GM10266 (cell line): Measurements from ENCODE around the gene CPSF6.

Source experiments
- DNase-seq: peaks from one replicate; pipeline ENCODE4 v3.0.0; 2012; ENCODE audit errors: extremely low spot score
- TF ChIP-seq, protein P1 (sequence below): IDR thresholded peaks from 2 replicates; pipeline ENCODE4 v1.5.1; 2012; ENCODE audit warnings: mild to moderate bottlenecking, low read depth; ENCODE audit not compliant: control insufficient read depth, insufficient read depth; ENCODE audit errors: missing control alignments

Gene CPSF6

GRCh38 chr12:69278814-69279782 lies 39.7 kb downstream of the CPSF6 start:
- TF ChIP-seq, protein P1, sequence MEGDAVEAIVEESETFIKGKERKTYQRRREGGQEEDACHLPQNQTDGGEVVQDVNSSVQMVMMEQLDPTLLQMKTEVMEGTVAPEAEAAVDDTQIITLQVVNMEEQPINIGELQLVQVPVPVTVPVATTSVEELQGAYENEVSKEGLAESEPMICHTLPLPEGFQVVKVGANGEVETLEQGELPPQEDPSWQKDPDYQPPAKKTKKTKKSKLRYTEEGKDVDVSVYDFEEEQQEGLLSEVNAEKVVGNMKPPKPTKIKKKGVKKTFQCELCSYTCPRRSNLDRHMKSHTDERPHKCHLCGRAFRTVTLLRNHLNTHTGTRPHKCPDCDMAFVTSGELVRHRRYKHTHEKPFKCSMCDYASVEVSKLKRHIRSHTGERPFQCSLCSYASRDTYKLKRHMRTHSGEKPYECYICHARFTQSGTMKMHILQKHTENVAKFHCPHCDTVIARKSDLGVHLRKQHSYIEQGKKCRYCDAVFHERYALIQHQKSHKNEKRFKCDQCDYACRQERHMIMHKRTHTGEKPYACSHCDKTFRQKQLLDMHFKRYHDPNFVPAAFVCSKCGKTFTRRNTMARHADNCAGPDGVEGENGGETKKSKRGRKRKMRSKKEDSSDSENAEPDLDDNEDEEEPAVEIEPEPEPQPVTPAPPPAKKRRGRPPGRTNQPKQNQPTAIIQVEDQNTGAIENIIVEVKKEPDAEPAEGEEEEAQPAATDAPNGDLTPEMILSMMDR: no peak
- DNase-seq: no peak

DNA sequence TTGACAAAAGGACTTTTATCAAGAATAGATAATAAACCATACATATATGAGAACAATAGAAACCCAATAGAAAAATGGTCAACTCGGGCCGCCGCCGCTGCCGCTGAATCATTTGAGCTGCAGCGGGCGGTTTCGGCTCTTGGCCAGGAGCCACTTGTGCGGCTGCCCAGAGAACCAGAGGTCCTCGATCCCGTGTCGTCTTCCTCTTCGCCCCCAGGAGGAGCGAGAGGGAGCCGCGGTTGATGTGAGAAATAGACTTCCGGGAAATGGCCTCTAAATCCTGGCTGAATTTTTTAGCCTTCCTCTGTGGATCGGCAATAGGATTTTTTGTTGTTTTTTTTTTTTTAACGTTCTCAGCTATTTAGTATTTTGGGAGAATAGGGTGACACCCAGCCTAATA lies 44.8 kb downstream of the CPSF6 start:
- peak; percentile 5 for DNase-seq

DNA sequence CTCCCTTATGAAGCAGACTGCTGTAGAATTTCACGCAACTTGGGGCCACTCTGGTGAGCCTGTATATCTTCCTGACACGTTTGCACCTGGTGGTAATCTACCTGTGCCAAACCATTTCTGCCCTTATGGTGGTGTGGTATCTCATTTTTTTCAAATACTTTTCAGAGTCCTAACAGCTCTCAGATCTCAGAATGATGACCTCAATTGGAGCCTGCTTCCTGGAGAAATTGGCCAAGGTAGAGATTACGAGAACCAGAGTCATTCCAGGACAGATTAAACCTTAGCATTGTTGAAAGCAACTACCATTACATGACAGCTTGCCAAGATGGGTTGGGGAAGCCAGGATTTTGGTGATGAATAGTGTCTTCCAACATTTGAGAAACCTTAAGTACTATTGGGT lies 48.2 kb downstream of the CPSF6 start:
- no peak for DNase-seq
- TF ChIP-seq, protein P1: no peak

More for the DNA sequence above, 44.8 kb downstream of the CPSF6 start:
- TF ChIP-seq, protein P1: no peak

DNA sequence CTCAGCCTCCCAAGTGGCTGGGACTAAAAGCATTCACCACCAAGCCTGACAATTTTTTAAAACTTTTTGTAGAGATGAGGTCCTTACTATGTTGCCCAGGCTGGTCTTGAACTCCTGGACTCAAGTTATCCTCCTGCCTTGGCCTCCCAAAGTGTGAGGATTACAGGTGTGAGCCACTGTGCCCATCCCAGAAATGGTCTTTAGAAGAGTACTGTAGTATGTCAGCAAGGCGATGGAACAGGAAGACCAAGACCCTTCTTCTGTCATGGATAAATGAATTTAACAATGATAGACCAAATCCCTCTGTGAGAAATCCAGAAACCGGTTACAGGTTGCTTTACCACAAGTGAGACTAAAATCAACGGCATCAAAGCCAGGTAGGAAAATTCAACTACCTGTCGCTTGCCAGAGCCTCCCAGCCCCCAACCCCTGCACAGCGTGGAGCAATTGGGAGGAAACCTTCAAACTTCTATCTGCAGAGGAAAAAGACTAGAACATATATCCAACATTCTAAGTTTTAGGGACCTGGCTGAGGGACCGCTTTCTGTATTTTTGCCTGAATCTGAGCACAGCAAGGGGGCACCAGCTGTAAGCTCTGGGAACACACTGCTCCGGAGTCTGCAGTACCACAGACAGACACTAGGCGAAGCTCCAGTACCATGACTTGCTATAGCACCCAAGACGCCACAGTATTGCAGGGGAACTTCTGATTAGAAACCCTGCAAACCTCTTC lies 51.3 kb downstream of the CPSF6 start:
- peak; percentile 69 for DNase-seq
- TF ChIP-seq, protein P1: peak; percentile 90

GRCh38 chr12:69291278-69291593 lies 51.9 kb downstream of the CPSF6 start:
- no peak for DNase-seq
- TF ChIP-seq, protein P1: no peak

DNA sequence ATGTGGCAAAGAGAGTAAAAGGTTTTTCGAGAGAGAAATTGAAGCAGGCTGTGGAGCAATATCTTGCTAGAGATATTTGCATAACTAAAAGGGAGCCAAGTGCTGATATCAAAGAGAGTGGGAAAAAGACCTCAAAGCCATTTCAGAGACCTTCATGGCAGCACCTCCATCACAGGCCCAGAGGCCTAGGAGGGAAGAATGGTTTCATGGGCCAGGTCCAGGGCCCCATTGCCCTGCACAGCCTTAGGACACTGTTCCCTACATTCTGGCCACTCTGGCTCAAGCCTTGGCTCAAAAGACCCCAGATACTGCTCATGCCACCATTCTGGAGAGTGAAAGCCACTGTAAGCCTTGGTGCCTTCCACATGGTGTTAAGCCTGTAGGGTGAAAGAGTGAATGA lies 58.8 kb downstream of the CPSF6 start:
- TF ChIP-seq, protein P1: no peak
- no peak for DNase-seq

DNA sequence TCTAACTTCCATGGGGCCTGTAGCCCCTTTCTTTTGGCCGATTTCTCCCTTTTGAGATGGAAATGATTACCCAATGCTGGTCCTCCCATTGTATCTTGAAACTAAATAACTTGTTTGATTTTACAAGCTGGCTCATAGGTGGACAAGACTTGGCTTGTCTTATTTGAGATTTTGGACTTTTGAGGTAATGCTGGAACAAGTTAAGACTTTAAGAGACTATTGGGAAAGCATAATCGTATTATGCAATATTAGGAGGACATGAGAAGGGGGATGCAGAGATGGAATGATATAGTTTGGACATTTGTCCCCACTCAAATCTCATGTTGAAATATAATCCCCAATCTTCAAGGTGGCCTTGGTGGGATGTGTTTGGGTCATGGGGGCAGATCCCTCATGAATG lies 59.6 kb downstream of the CPSF6 start:
- no peak for DNase-seq
- TF ChIP-seq, protein P1: no peak
